Measurements from ENCODE around the gene AKR1C2. TPM values are rescaled to one million over a fixed set of nuclear protein-coding genes. Genes with fewer than 3 reads are reported as not detected.

The AKR1C2 gene
- total RNA-seq, 2 experiments from 2014 or later: not detected

DNA sequence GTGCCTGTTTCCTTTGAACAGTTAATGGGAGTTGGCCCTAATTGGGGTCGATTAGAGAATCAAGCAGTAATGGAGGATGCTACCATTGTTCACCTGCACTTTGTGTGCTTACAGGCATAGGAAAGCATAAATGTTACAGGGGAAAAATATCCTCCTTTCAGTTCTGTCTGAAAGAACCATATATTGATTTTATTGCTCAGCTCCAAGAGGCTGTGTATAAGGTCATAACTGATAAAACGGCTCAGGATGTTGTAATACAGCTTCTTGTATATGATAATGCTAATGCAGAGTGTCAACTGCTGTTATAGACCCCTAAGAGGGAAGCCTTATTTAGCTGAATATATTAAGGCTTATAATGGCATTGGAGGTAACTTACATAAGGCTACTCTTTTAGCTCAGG lies 32.9 kb upstream of the AKR1C2 start:
- intact Hi-C loops (cut with micrococcal nuclease; ENCODE audit: unreplicated experiment): no loop called here
- ChIA-PET POLR2A (no interaction called here), CTCF (ENCODE audit: unreplicated experiment) (no interaction called here)
- TF ChIP-seq EZH2phosphoT487 (IDR thresholded peaks at IDR 0.05; ENCODE audit: borderline replicate concordance, low read depth, low read length): no peak
- TF ChIP-seq, protein P1, sequence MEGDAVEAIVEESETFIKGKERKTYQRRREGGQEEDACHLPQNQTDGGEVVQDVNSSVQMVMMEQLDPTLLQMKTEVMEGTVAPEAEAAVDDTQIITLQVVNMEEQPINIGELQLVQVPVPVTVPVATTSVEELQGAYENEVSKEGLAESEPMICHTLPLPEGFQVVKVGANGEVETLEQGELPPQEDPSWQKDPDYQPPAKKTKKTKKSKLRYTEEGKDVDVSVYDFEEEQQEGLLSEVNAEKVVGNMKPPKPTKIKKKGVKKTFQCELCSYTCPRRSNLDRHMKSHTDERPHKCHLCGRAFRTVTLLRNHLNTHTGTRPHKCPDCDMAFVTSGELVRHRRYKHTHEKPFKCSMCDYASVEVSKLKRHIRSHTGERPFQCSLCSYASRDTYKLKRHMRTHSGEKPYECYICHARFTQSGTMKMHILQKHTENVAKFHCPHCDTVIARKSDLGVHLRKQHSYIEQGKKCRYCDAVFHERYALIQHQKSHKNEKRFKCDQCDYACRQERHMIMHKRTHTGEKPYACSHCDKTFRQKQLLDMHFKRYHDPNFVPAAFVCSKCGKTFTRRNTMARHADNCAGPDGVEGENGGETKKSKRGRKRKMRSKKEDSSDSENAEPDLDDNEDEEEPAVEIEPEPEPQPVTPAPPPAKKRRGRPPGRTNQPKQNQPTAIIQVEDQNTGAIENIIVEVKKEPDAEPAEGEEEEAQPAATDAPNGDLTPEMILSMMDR (conservative IDR thresholded peaks at IDR 0.05; ENCODE audit: low read length): no peak
- Histone ChIP-seq H3K79me2 (ENCODE audit: insufficient read depth, low read depth, low read length) (no peaks in the 10 kb centered on the region), H3K4me3 (ENCODE audit: low read depth, low read length, poor library complexity, severe bottlenecking) (no peak overlapping the region), H3K4me1 (ENCODE audit: insufficient read depth, low read length, poor library complexity, severe bottlenecking) (no peaks in the 10 kb centered on the region), H4K20me1 (ENCODE audit: insufficient read depth, low read length) (no peaks in the 10 kb centered on the region), H2AFZ (ENCODE audit: low read length) (no peak overlapping the region), H3K4me2 (ENCODE audit: low read length) (no peak overlapping the region), H3K9me2 (ENCODE audit: insufficient read depth, low read length) (no peaks in the 10 kb centered on the region), H3K27ac (ENCODE audit: low read depth, low read length, poor library complexity, severe bottlenecking) (no peak overlapping the region), H3K9me3 (ENCODE audit: low read length) (no peaks in the 10 kb centered on the region), H3K36me3 (ENCODE audit: insufficient read depth, low read length) (no peaks in the 10 kb centered on the region)
- BruUV-seq (replicated peaks): no TSS peak
- no peak for DNase-seq (ENCODE audit: low spot score)

DNA sequence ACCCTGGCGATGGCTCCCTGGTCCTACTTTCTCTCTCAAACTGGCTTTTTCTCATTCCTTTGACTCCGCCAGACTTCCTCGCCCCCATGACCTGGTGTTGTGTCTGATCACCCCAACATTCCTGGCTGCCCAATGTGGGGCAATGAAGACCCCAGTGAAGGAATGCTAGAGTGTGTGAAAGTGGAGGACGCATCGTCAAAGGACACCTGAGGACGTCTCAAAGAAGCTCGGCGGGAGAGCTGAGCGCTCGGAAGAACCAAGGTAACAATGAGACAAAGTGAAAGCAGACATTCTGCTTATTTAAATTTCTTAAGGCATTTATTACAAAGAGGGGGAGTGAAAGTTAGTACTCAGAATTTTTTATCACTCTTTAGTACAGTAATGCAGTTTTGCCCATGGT lies 31.7 kb upstream of the AKR1C2 start:
- Histone ChIP-seq H3K79me2 (ENCODE audit: insufficient read depth, low read depth, low read length) (no peaks in the 10 kb centered on the region), H3K36me3 (ENCODE audit: insufficient read depth, low read length) (no peaks in the 10 kb centered on the region)

DNA sequence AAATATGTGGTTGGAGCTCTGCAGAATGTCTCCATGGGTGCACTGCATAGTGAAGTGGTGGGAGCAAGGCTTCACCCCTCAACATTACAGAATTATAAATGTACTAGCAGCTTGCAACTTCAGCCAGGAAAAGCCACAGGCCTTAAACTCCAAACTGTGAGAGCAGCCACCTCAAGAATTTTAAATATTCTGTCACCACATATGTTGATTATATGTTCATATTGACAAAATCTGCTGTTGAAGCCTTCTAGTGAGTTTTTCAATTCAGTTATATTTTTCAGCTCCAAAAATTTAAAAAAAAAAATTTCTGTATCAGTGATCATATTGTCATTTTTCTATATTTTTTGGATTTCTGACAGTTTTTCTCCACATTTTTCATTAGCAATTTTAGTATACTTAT lies 30.9 kb upstream of the AKR1C2 start:
- Histone ChIP-seq H3K27ac (ENCODE audit: low read depth, low read length, poor library complexity, severe bottlenecking) (no peak overlapping the region), H3K36me3 (ENCODE audit: insufficient read depth, low read length) (no peaks in the 10 kb centered on the region), H3K79me2 (ENCODE audit: insufficient read depth, low read depth, low read length) (no peaks in the 10 kb centered on the region), H3K4me1 (ENCODE audit: insufficient read depth, low read length, poor library complexity, severe bottlenecking) (no peaks in the 10 kb centered on the region), H3K4me2 (ENCODE audit: low read length) (no peak overlapping the region), H3K4me3 (ENCODE audit: low read depth, low read length, poor library complexity, severe bottlenecking) (no peak overlapping the region), H2AFZ (ENCODE audit: low read length) (no peak overlapping the region), H3K9me3 (ENCODE audit: low read length) (no peaks in the 10 kb centered on the region; the same call in 1 of the 2 replicates), H4K20me1 (ENCODE audit: insufficient read depth, low read length) (no peaks in the 10 kb centered on the region), H3K9me2 (ENCODE audit: insufficient read depth, low read length) (no peaks in the 10 kb centered on the region)
- intact Hi-C loops (cut with micrococcal nuclease; ENCODE audit: unreplicated experiment): no loop called here
- no TSS peak for BruUV-seq (replicated peaks)
- no peak for DNase-seq (ENCODE audit: low spot score)
- no peak for TF ChIP-seq EZH2phosphoT487 (IDR thresholded peaks at IDR 0.05; ENCODE audit: borderline replicate concordance, low read depth, low read length)
- TF ChIP-seq, protein P1 (conservative IDR thresholded peaks at IDR 0.05; ENCODE audit: low read length): no peak
- ChIA-PET CTCF (ENCODE audit: unreplicated experiment) (no interaction called here), POLR2A (no interaction called here)

More for the DNA sequence above, 31.7 kb upstream of the AKR1C2 start:
- H3K9me3 ChIP-seq (ENCODE audit: low read length): no peaks in the 10 kb centered on the region; the same call in 1 of the 2 replicates
- BruUV-seq (replicated peaks): no TSS peak
- H3K27ac ChIP-seq (ENCODE audit: low read depth, low read length, poor library complexity, severe bottlenecking): no peak overlapping the region
- no peaks in the 10 kb centered on the region for H3K9me2 ChIP-seq (ENCODE audit: insufficient read depth, low read length)
- no peaks in the 10 kb centered on the region for H3K4me1 ChIP-seq (ENCODE audit: insufficient read depth, low read length, poor library complexity, severe bottlenecking)
- POLR2A ChIA-PET: no interaction called here
- no peak for TF ChIP-seq EZH2phosphoT487 (IDR thresholded peaks at IDR 0.05; ENCODE audit: borderline replicate concordance, low read depth, low read length)
- TF ChIP-seq, protein P1 (conservative IDR thresholded peaks at IDR 0.05; ENCODE audit: low read length): no peak
- no peak for DNase-seq (ENCODE audit: low spot score)
- H2AFZ ChIP-seq (ENCODE audit: low read length): no peak overlapping the region
- no peak overlapping the region for H3K4me3 ChIP-seq (ENCODE audit: low read depth, low read length, poor library complexity, severe bottlenecking)
- CTCF ChIA-PET (ENCODE audit: unreplicated experiment): no interaction called here
- intact Hi-C loops (cut with micrococcal nuclease; ENCODE audit: unreplicated experiment): no loop called here
- no peaks in the 10 kb centered on the region for H4K20me1 ChIP-seq (ENCODE audit: insufficient read depth, low read length)
- H3K4me2 ChIP-seq (ENCODE audit: low read length): no peak overlapping the region
